ENCODE measurements around the gene PON2. TPM values are rescaled to one million over a fixed set of nuclear protein-coding genes. Genes with fewer than 3 reads are reported as not detected.

The PON2 gene
- 329 to 370 TPM (median 356 TPM) in 5 replicates for total RNA-seq (2022; extraction: Qiagen RNA extraction)

GRCh38 chr7:95434557-95435421 is at the start of gene PON2:
PON2 (minus strand) TSS chr7:95435028; CDS start chr7:95434951, 77 bp downstream.

GRCh38 chr7:95396136-95397032 is 38.4 kb downstream of the PON2 start, which contains the start of gene PON3:
PON3 (minus strand) TSS chr7:95396375; CDS start chr7:95396350, 25 bp downstream.

Other genes starting within 250 kb of the PON2 start
- gene PON1, start 110.5 kb downstream of the PON2 start, total RNA-seq (2022; extraction: Qiagen RNA extraction), result 0.52 to 1.6 TPM (median 0.97 TPM) in 5 replicates
- 32.5 to 39.3 TPM (median 39.2 TPM) in 5 replicates for gene PON3, start 38.7 kb downstream of the PON2 start, total RNA-seq (2022; extraction: Qiagen RNA extraction)
- gene ASB4, start 50.9 kb upstream of the PON2 start, total RNA-seq (2022; extraction: Qiagen RNA extraction), result 0.12 to 0.47 TPM (median 0.15 TPM) in 5 replicates
- gene PDK4, start 161.5 kb upstream of the PON2 start, total RNA-seq (2022; extraction: Qiagen RNA extraction), result 28.0 to 36.2 TPM (median 34.5 TPM) in 5 replicates

Data from A549 treated with AZD2906 at 1 μM for 4 hours (cell line).